ENCODE data around the gene ZNF8. TPM values are rescaled to one million over a fixed set of nuclear protein-coding genes. Genes with fewer than 3 reads are reported as not detected.
A peak's percentile ranks its signal among the peaks of the same experiment; 100 is the strongest.
"Not testable (repeated sequence)": the region's sequence is repeated elsewhere in the genome, so short reads cannot be mapped to it uniquely, and the experiment has no call there.

ZNF8 gene
- polyA plus RNA-seq (2012; ENCODE audit: insufficient read depth, insufficient read length) = 0.12 TPM

DNA sequence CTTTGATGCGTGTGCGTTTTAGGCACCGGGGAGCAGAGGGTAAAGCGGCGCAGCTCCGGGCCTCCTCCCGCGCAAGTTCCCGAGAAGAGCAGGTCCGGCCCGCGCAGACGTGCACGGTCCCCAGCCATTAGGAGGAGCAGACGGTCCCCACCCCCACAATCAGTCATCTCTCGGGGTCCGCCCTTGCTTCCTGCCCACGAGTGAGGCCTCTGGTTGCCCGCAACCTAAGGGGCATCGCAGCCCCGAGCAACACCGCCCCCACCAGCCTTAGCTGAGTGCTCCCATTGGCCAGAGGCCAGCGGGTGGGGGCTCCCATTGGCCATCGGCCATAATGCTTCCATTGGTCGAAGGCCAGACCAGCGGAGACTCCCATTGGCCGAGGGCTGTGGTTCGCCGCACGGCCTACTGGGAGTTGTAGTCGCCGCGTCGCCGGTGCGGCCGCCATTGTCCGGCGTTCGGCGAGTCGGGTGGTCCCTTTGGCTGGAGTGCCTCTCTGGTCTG, at the start of gene ZNF8:
Gene ZNF8, plus strand, starts transcription at position 415 of the 501 bp plus-strand sequence. CDS start 127 bp downstream, outside the sequence.
- DNase-seq (ENCODE audit: low read depth, low spot score) = peak; percentile 97
- peak within 1 kb of the TSS; percentile 71 for H3K4me3 ChIP-seq (ENCODE audit: low read length)

DNA sequence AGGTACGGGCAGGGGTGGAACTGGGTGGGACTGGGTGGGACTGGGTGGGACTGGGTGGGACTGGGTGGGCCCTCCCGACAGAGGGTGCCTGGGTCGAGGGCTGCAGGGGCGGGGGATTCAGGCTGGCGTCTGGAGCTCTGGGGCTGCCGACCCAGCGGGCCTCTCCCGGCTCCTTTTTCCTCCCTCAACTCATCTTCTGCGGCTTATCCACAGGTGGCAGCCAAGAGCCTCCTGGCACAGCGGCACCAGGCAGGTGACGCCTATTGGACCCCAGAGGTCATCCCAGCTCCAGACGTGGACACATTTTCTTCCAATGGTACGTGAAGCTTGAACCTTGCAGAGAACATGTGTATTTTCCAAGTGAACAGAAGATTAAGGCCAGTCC, 49.5 kb upstream of the ZNF8 start:
- no peak overlapping the region for H3K4me3 ChIP-seq (ENCODE audit: low read length)
- no peak for DNase-seq (ENCODE audit: low read depth, low spot score)

DNA sequence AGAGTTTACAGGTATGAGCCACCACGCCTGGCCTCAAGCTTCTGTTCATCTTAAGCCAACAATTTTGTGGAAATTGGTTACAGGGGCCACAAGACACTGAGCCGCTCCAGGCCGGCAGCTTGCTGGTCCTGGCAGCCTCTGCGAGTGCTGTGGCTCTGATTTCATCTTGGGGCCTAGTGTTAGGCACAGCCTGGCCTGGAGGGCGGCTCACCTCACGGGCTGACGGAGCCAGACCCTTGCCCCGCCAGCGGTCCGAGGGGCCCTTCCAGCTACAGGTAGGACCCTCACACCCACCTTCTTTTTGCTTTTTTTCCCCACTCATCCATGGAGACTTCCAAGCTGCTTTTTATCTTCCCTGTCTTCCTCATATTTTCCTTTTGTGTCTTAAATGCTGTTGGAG, 41.4 kb upstream of the ZNF8 start:
- no peak for DNase-seq (ENCODE audit: low read depth, low spot score)
- no peak overlapping the region for H3K4me3 ChIP-seq (ENCODE audit: low read length)

DNA sequence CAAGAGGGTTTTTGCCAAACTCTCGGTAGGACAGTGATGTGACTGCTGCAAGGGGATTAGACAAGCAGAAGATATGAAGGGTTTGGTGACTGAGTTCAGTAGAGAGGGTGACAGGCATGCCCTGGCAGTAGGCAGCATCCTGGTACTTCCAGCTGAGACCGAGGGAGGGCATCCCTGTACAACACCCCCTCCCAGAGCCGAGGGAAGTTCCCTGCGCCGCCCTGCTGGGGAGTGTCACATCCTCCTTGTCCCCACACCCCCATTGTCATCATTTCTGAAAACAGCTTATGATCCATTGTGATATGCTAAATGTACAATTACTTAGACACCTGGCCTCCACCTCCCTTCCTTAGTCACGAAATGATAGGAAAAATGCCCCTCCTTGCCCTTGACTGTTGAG, 35.4 kb upstream of the ZNF8 start:
- H3K4me3 ChIP-seq (ENCODE audit: low read length) = no peak overlapping the region
- no peak for DNase-seq (ENCODE audit: low read depth, low spot score)

GRCh38 chr19:58248886-58249285, 29.9 kb upstream of the ZNF8 start:
- H3K4me3 ChIP-seq (ENCODE audit: low read length) = no peak overlapping the region
- no peak for DNase-seq (ENCODE audit: low read depth, low spot score)

- no peak overlapping the region for H3K4me3 ChIP-seq (ENCODE audit: low read length)
- DNase-seq (ENCODE audit: low read depth, low spot score) = peak; percentile 32
Observed at GRCh38 chr19:58252102-58252685, 26.6 kb upstream of the ZNF8 start.

- H3K4me3 ChIP-seq (ENCODE audit: low read length); DNase-seq (ENCODE audit: low read depth, low spot score): not testable (repeated sequence)
Observed at GRCh38 chr19:58258259-58258658, 20.5 kb upstream of the ZNF8 start.

DNA sequence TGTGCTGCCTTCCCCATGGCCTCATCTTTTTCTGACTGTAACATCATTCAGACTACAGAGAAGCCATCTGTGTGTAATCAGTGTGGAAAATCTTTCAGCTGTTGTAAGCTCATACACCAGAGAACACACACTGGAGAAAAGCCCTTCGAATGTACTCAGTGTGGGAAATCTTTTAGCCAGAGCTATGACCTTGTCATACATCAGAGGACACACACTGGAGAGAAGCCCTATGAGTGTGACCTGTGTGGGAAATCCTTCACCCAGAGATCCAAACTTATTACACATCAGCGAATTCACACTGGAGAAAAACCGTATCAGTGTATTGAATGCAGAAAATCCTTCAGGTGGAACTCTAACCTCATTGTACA, 17.2 kb upstream of the ZNF8 start:
- no peak overlapping the region for H3K4me3 ChIP-seq (ENCODE audit: low read length)
- DNase-seq (ENCODE audit: low read depth, low spot score) = no peak

DNA sequence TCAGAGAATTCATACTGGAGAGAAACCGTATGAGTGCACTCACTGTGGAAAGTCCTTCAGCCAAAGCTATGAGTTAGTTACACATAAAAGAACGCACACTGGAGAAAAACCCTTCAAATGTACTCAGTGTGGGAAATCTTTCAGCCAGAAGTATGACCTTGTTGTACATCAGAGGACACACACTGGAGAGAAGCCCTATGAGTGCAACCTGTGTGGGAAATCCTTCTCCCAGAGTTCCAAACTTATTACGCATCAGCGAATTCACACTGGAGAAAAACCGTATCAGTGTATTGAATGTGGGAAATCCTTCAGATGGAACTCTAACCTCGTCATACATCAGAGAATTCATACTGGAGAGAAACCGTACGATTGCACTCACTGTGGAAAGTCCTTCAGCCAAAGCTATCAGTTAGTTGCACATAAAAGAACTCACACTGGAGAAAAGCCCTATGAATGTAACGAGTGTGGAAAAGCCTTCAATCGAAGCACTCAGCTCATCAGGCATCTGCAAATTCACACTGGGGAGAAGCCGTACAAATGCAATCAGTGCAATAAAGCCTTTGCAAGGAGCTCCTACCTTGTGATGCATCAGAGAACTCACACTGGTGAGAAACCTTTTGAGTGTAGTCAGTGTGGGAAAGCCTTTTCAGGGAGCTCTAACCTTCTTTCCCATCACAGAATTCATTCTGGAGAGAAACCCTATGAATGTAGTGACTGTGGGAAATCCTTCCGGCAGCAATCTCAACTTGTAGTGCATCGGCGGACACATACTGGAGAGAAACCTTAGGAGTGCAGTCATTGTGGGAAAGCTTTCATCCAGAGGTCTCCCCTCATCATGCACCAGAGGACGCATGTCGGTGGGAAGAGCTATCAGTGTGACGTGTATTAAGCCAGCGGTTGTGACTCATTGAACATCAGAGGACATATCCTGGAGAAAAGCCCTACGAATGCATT, 16.5 kb upstream of the ZNF8 start:
- DNase-seq (ENCODE audit: low read depth, low spot score) = no peak
- no peak overlapping the region for H3K4me3 ChIP-seq (ENCODE audit: low read length)

DNA sequence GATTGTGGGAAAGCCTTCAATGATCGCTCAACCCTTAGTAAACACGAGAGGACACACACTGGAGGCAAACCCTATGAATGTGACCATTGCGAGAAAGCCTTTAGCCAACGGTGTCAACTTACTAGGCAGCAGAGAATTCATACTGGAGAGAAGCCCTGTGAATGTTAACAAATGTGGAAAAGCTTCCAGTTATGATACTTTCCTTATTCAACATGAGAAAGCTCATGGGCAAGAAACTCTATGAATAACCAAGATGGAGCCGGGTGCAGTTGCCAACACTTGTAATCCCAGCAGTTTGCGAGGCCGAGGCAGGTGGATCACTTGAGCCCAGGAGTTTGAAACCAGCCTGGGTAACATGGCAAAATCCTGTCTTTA, 15.8 kb upstream of the ZNF8 start:
- DNase-seq (ENCODE audit: low read depth, low spot score) = no peak
- H3K4me3 ChIP-seq (ENCODE audit: low read length) = no peak overlapping the region

DNA sequence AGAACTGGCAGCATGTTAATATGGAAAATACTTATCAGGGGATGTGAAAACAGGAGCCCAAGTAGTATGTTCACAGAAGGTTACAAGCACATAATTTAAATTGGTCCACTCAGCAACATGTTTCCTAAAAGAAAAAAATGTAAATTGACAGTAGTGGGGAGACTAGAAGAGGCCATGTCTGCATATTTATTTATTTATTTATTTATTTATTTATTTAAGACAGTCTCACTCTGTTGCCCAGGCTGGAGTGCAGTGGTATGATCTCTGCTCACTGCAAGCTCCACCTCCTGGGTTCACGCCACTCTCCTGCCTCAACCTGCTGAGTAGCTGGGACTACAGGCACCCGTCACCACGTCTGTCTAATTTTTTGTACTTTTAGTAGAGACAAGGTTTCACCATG, 13.7 kb upstream of the ZNF8 start:
- H3K4me3 ChIP-seq (ENCODE audit: low read length) = no peak overlapping the region
- DNase-seq (ENCODE audit: low read depth, low spot score) = no peak

- no peak for DNase-seq (ENCODE audit: low read depth, low spot score)
Observed at GRCh38 chr19:58268344-58268743, 10.4 kb upstream of the ZNF8 start.

GRCh38 chr19:58274771-58275201, 4.0 kb upstream of the ZNF8 start:
- no peak for DNase-seq (ENCODE audit: low read depth, low spot score)
- H3K4me3 ChIP-seq (ENCODE audit: low read length) = no peak overlapping the region

More at GRCh38 chr19:58268344-58268743, 10.4 kb upstream of the ZNF8 start:
- H3K4me3 ChIP-seq (ENCODE audit: low read length) = no peak overlapping the region

DNA sequence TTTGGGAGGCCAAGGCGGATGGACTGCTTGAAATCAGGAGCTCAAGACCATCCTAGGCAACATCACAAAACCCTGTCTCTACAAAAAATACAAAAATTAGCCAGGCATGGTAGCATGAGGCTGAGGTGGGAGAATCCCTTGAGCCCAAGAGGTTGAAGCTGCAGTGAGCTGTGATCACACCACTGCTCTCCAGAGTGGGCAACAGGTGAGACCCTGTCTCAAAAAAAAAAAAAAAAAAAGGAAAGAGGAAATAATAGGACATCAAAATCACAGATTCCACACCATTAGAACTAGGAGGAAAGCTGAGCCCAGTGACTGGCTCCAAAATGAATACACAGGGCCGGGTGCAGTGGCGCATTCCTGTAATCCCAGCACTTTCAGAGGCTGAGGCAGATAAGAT, 3.2 kb upstream of the ZNF8 start:
- DNase-seq (ENCODE audit: low read depth, low spot score) = no peak
- no peak overlapping the region for H3K4me3 ChIP-seq (ENCODE audit: low read length)

DNA sequence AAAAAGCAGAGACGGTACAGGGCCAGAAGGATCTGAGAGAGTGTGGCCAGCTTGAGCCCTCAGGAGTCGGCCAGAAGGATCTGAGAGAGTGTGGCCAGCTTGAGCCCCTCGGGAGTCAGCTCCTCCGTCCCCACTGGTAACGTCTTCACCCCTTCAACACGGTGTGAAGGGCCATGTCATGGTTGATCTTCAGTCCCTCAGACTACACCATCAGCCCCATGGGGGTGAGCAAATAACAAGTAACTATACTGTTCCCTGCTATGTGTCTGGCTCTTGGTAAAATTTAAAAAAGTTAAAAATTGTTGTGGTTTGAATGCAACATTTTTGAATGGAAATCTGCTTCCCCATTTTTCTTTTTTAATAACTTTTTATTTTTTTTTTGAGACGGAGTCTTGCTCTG, 1.6 kb upstream of the ZNF8 start:
- no peak for DNase-seq (ENCODE audit: low read depth, low spot score)
- H3K4me3 ChIP-seq (ENCODE audit: low read length) = no peak overlapping the region

DNA sequence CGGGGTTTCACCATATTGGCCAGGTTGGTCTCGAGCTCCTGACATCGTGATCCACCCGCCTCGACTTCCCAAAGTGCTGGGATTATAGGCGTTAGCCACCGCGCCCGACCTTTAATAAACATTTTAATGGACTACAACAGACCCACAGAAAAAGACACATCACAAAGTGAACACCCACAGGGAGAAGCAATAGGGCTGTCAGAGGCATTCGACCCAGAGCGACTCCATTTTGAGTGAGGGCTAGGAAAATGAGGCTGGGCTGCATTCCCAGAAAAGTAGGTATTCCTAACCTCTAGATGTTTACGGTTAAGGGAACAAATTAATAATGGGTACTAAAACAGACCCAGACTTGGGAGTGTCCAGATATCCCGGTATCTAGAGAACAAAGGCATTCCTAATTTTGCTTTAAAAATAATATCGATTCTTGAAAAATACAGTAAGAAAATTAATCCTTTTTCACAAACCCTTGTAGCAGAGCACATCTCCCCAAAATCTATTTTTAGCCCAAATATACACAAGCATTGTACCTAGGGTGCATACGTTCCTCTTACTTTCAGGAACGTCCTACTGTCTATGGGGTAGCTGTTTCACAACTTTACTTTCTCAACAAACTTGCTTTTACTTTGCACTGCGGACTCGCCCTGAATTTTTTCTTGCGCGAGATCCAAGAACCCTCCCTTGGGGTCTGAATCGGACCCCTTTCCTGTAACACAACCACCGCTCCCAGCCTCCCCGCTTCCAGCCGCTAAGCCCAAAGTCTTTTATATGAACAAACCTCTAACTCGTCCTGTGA, 811 bp upstream of the ZNF8 start:
- H3K4me3 ChIP-seq (ENCODE audit: low read length) = peak overlapping the region; percentile 71
- no peak for DNase-seq (ENCODE audit: low read depth, low spot score)

DNA sequence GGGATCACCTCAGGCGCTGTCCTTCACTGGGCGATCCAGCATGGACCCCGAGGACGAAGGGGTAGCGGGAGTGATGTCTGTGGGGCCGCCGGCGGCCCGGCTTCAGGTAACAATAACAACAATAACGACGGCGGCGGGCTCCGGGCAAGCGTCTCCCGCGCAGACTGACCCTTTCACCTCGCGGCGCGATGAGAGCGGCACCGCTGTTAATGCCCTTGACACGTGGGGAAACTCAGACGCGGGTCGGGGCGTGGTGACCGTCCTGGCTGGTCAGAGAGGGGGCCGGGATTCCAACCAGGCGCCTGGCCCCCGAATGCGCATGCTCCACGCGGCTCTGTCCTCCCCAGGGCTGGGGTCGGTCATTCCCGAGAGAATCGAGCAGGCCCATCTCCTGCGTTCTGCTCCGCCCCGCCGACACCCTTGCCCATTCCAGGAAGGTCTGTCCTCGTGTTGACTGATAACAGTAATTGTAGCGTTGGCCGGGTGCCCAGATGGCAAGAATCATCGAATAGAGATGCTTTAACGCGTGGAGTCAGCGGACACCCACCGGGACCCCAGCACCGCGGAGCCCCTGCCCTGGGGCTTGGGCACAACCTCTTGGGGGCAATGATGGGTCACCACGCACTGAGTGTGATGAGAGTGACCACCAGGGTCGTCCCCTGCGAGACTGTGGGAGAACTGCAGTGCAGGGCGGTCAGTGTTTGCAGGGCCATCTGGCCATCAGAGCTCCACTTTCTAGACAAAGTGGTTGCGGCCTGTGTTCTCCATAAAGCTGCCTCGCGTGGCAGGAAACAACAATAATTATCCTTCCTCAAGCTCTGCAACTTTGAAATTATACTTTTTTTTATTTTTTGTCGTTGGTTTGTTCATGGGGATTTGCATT, 528 bp downstream of the ZNF8 start:
- peak overlapping the region; percentile 71 for H3K4me3 ChIP-seq (ENCODE audit: low read length)
- no peak for DNase-seq (ENCODE audit: low read depth, low spot score)

DNA sequence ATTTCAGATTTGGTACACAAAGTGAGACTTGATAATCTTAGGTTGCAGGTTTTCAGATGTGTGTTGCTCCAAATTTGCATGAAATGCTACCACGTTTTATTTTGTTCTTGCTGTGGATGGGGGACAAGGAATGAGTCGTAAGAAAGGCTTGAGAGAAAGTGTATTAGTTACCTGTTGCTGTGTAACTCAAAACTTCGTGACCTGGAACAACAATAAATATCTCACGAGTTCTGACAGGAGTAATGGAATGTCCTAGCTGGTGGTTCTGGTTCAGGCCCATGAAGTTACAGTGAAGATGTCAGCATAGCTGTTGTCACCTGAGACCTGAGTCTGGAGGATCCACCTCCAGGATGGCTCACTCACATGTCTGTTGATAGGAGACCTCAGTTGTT, 1.2 kb downstream of the ZNF8 start:
- peak overlapping the region; percentile 71 for H3K4me3 ChIP-seq (ENCODE audit: low read length)
- DNase-seq (ENCODE audit: low read depth, low spot score) = no peak

- no peak for DNase-seq (ENCODE audit: low read depth, low spot score)
- no peak overlapping the region for H3K4me3 ChIP-seq (ENCODE audit: low read length)
Observed at GRCh38 chr19:58284199-58284598, 5.4 kb downstream of the ZNF8 start.

All from Jurkat, Clone E6-1 (cell line).